Ovary (tissue), 3 donors: ENCODE measurements around the gene JAK1.

Experiments used
- CTCF ChIP-seq, 3 donors: fragments of 450-650 bp in 2 of 3; fragments of 200-600 bp in 1 of 3; IDR thresholded peaks; one replicate each; pipeline versions ENCODE4 v1.5.1 to v1.8.0; 2016 to 2022; ENCODE audit warnings: antibody characterized with exemption in 3 of 3, mild to moderate bottlenecking in 1 of 3
- POLR2A ChIP-seq: fragments of 450-650 bp; IDR thresholded peaks from one replicate; pipeline ENCODE4 v1.6.1; 2017; ENCODE audit warnings: antibody characterized with exemption, mild to moderate bottlenecking, moderate library complexity
- donor health status: DM: no; HTN: no; CAD: no.

- TF ChIP-seq CTCF (IDR thresholded peaks at IDR 0.05) = no peak
- no peak for TF ChIP-seq POLR2A
Measured at GRCh38 chr1:64995316-64995715, 29.0 kb upstream of the JAK1 start.
